Fibroblast of skin of abdomen (primary cell): ENCODE data around the gene CERKL.
A peak's percentile ranks its signal among the peaks of the same experiment; 100 is the strongest.

Experiments
- DNase-seq: peaks from one replicate; pipeline ENCODE4 v3.0.0-alpha.2; 2013

Gene CERKL

DNA sequence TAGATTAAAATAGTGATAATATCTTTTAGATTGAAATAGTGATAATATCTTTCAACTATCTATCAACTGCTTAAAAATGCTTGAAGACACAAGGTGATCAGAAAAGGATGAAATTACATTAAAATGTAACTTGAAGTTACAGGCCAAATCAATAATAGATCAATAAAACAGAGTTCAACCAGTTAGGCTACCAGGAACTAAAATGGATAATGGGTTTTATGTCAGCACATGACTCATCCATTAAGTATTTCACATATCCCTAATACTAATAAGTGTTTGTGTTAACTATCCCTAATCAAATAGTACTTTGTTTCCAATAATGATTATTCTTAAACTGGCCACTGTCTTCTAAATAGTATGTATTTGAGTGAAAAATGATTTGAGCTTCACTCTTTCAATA, 33.7 kb downstream of the CERKL start:
- DNase-seq, result no peak

GRCh38 chr2:181621779-181622490, 35.0 kb downstream of the CERKL start:
- no peak for DNase-seq

DNA sequence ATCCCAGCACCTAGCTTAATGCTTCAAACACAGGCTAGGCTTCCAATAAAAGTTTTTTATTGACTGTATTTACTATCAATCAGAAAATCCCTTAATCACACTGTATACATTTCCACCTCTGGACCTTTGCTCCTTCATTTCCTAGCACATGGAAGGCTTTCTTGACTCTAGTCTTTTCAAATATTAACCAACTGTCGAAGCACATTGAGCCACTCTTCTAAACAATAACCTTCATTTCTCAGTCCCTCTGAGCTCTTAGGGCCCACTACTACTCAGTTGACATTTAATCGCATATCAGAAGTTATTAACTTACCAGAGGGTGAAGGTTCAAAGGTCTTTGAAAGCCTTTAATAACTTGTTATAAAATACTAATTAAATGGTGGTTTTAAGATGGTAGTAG, 37.4 kb downstream of the CERKL start:
- DNase-seq, result no peak

GRCh38 chr2:181616715-181617114, 40.2 kb downstream of the CERKL start:
- DNase-seq, result no peak

DNA sequence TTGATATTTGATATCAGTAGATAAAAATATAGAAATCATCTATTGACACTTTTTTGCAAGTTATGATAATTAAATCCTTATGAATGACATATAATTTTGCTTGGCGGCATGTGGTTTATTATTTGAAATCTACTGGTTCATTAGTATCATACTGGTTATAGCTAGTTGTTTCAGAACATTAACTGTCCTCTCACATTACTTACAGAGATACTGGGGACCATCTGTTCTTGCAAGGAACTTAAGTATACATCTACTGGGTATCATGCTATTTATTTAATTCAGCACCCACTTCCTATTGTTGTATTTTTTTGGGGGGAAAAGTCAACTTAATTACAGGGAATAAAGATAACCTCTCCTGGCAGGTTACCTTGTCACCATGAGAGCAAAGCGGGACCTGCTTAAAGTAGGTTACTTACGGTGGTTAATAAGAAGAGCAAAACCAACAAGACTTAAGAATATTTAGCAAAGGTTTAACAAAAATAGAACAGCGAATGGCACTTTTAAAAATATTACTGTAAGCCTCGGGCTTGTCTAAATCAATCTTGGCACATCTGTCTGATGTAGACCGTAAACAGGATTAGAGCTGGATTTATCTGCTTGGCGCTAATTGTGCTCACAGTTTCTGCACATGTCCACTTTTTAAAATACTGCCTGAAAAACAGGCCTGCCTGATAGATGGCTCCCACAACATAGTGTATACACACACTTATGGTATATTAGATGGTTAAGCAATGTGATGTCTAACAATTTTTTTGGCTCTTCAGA, 41.8 kb downstream of the CERKL start:
- DNase-seq, result no peak

DNA sequence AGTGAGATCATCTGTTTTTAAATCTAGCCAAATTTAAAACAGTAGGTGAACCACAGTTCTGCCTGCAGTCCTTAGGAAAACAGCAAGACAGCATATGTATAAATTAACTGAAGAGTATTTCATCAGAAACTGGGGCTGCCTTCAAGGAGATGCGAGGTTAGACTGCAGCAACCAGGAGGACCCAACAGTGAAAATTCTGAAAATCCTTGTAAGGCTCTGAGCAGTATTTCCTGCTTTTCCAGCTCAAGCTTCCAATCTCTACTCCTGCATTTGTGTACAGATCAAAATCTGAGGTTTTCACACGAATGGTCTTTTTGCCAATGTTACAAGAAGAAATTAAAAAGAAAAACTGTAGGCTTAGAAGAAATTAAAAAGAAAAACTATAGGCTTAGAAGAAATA, 43.7 kb downstream of the CERKL start:
- DNase-seq, result peak; percentile 2

DNA sequence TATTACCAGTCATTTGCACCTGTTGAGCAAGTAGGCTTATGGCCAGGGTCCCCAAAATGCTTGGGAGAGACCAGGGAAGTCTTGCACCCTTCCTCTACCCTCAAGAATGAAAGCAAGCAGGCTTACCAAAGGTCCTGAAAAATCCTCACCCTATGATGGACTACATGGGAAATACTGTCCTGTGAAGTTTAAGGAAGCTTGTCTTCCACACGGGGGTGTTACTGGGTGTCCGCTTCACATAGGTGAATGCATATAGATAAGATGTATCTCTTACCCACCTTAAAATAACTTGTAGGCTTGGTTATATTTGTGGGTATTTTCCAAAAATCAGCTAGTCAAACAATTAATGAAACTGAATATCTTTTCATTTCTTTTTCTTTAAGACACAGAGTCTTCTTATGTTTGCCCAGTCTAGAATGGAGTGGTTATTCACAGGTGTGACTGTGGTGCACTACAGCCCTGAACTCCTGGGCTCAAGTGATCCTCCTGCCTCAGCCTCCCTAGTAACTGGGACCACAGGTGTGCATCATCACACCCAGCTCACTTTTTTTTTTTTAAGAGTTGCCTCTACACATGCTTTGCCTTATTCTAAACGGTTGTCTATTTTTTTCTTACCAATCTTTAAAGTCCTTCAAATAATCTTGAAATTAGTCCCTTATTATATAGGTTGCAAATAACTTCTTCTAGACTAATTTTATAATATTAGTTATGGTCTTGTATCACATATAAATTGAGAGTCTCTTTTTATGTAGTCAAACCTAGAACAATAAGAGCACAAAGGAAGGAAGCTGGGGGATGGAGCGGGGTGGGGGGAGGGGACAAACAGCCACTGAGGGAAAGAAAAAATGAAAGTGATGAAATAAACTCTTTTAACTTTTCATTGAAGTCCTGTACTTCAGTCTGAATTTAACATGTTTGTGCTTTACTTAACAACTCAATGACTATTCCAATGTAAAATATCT, 49.0 kb downstream of the CERKL start:
- no peak for DNase-seq

- DNase-seq, result no peak
These were observed 50.7 kb downstream of the CERKL start for GRCh38 chr2:181605889-181606837.

- no peak for DNase-seq
These were observed 54.9 kb downstream of the CERKL start for GRCh38 chr2:181602017-181602416.

DNA sequence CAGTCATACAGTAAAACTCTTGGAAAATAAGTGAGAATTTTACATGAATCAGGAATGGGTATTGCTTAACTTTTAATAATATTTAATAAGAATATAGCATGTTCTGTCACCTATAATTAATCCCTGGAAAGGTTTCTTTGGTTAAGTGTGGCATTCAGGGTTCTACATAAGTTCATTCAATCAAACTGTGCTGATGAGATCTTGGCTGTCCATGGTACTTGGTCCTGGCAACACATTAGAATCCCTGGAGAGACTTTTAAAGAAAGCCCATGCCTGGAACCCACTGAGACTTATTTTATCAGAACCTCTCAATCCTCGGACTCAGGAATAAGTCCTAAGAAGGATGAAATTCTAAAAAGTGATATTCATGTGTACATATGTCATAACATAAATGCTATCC, 60.3 kb downstream of the CERKL start:
- DNase-seq, result no peak

DNA sequence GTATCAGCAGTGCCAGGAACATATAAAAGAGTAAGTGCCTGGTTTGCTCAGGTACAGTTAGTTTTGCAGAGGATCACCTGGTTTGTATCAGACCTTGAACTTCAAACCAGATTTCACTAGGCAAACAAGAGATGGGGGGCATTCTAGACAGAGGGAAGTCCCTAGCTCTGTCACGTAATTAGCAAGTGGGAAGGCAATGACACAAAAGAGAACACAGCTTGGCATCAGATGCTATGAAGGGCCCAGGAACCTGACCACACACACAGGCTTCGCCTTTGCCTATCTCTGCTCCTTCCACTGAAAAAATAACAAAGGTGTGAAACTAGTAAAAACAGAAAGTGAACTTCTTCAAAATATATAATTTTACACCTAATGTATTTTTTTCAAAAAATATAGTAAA, 62.6 kb downstream of the CERKL start:
- DNase-seq, result no peak

DNA sequence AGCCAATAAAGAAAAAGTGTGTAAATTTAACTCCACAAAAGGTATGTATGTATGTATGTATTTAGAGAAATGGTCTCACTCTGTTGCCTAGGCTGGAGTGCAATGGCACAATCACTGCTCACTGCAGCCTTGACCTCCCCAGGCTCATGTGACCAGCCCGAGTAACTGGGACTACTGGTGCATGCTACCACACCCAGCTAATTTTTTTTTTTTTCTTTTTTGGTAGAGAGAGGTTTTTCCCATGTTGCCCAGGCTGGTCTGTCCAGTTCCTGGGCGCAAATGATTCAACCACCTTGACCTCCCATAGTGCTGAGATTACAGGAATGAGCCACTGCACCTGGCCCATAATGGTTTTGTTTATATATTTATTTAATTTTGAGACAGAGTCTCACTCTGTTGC, 67.1 kb downstream of the CERKL start:
- no peak for DNase-seq

- DNase-seq, result no peak
These were observed 68.4 kb downstream of the CERKL start for GRCh38 chr2:181588546-181588945.

DNA sequence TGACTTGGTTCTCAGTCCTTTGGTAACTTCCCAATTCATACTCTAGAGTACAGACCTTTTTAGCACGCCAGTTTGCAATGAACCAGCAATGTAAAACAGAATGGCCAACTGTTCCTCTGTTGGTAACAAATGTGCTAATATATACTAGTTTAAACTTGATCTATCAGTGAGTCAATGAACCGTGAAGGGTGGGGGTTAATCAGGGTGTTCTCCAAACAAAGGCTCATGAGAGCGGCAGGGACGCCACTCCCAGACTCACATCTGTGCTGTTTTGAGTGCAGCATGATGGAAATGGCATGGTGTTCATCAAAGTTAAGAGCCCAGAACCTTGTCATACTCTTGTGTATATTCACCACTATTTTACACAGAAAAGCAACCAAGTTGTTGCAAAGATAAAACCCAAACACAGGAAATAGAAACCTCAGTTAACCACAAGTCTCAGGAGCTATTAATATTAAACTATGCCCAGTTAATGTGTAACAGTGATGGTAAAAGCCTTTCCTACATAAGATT, 70.3 kb downstream of the CERKL start:
- DNase-seq, result no peak

DNA sequence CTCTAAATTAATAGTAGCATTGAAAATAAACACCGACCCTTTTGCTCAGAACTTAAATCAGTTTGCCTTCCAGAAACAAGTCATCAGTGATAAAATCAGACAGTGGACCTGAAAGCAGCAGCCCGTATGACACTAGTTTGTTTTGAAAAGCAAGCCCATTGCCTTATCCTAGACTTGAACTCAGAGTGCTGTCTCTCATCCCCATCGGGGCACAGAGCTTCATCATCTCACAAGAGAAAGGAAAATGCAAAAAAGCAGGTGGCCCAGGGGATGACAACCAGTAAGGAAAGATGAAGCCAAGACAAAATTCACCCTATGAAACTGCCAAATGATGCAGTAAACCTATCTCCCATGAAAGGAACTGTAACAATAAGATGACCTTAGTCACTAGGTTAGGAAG, 71.2 kb downstream of the CERKL start:
- DNase-seq, result no peak

GRCh38 chr2:181581534-181581933, 75.4 kb downstream of the CERKL start:
- no peak for DNase-seq

- no peak for DNase-seq
These were observed 78.1 kb downstream of the CERKL start for GRCh38 chr2:181578829-181579228.

GRCh38 chr2:181576431-181576830, 80.5 kb downstream of the CERKL start:
- no peak for DNase-seq

DNA sequence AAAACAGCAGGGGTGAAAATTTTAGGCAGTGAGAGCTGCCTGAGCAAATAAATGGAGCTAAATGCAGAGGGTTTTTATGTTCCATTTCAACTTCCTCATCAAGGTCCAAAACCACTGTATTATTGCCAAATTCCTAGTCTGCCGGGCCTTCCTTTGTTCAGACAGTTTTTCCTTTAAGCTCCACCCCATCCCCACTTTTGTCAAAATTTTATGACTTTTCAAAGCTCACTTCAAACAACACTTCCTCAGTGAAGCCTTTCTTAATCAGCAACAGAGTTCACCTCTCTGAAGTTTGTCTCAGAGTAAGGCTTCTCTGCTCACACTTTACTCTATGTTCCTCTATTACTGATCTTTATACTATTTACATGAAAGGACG, 81.3 kb downstream of the CERKL start:
- DNase-seq, result no peak

DNA sequence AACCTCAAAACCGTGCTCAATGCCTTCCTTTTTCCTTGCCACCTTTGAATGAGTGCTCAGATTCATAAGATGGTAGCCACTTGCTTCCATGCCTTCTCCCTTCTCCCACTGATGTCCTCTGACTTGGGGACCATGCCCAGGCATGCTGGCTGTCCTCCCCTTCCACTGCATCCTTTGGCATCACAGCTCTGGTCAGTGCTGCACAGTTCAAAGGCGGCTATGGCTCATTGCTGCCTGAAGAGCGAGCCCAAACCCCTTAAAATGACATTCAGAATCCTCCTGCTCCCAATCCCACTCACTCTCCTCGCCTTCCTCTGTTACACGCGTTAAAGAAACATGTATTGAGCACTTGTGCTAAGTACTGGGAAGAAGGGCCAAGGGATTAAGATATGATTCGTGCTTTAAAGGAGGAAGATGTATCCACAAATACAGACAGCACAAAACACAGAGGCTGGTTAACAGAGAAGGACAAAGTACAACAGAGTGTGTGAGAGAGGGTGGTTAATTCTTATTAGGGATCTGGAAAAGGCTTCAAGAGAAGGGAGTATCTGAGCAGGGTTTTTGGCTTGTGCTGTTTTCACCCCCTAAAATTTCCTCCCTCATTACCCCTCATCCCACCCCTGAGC, 81.8 kb downstream of the CERKL start:
- no peak for DNase-seq

DNA sequence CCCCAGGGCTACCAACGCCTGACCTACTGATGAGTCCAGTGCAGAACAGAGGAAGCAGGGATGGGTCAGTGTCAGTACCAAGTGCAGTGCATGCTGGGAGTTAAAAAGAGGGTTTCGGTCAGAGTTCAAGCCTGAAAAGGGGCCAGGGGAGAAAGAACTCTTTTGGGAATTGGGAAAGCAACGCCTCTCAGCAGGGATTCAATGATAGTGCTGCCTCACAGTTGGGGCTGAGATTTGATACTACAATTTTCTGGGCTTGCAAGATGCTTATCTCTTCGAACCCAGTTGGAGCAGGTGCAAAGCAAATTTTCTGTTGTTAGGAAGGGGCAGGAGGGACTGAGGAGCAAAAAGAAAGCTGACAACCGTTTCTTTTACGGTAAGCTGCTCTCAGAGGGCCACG, 82.6 kb downstream of the CERKL start:
- DNase-seq, result no peak
